Measurements from ENCODE around the gene BHLHA9. TPM values are rescaled to one million over a fixed set of nuclear protein-coding genes. Genes with fewer than 3 reads are reported as not detected.

Gene BHLHA9
- total RNA-seq, 1 experiment from 2014 or later: 0.21 TPM

DNA sequence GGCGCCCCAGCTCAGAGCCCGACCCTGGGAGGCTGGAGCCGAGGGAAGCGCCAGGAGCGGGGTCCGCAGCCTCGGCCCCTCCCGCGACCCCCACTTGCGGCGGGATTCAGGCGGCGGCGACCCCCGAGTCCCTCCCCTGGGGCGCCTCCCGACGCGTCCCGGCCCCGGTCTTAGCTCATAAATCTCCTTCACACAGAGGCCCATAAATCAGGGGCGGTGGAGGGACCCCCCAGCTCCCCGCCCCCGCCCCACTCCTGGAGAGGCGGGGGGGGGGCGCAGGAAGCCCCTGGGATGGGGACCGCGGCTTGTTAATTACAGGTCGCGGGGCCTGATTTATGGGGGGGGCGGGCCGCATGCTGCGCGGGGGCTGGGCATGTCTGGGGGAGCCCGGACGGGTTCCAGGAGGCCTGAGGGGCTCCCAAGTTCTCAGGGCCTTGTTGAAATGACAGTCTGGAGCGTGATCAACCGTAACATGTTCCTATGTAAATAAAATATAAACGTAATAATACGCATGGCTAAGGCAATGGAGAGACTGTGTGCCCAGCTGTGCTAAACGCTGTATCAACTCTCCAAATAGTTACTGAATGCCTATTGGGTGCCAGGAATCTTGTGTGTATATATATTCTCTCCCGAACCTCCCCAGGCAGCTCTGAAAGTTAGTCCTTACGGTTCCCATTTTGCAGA, 10.0 kb upstream of the BHLHA9 start:
- H3K4me1 ChIP-seq (ENCODE audit: control insufficient read depth, insufficient read depth, low read length): no peaks in the 10 kb centered on the region
- no peak overlapping the region; the same call in 1 of the 2 replicates for H3K27ac ChIP-seq (ENCODE audit: low read length)
- POLR2A ChIA-PET: interaction anchor here (0.6 kb wide), 2 partner anchors 22 to 1647 kb away, joined by 3 read pairs; no protein-coding TSS in a partner anchor
- peak overlapping the region; percentile 55 to 76 for H3K4me3 ChIP-seq (ENCODE audit: low read depth in 2 of 2, low read length in 2 of 2)
- BruUV-seq (replicated peaks): no TSS peak
- TF ChIP-seq SIN3A (IDR thresholded peaks at IDR 0.05; ENCODE audit: borderline replicate concordance, insufficient read depth, low read depth, low read length) (no peak), POLR2AphosphoS5 (IDR thresholded peaks at IDR 0.05; ENCODE audit: low read depth, low read length) (no peak), CTCF (IDR thresholded peaks at IDR 0.05) (no peak), TCF7L2 (IDR thresholded peaks at IDR 0.05; ENCODE audit: low read depth, low read length) (no peak)
- TF ChIP-seq, protein P1, sequence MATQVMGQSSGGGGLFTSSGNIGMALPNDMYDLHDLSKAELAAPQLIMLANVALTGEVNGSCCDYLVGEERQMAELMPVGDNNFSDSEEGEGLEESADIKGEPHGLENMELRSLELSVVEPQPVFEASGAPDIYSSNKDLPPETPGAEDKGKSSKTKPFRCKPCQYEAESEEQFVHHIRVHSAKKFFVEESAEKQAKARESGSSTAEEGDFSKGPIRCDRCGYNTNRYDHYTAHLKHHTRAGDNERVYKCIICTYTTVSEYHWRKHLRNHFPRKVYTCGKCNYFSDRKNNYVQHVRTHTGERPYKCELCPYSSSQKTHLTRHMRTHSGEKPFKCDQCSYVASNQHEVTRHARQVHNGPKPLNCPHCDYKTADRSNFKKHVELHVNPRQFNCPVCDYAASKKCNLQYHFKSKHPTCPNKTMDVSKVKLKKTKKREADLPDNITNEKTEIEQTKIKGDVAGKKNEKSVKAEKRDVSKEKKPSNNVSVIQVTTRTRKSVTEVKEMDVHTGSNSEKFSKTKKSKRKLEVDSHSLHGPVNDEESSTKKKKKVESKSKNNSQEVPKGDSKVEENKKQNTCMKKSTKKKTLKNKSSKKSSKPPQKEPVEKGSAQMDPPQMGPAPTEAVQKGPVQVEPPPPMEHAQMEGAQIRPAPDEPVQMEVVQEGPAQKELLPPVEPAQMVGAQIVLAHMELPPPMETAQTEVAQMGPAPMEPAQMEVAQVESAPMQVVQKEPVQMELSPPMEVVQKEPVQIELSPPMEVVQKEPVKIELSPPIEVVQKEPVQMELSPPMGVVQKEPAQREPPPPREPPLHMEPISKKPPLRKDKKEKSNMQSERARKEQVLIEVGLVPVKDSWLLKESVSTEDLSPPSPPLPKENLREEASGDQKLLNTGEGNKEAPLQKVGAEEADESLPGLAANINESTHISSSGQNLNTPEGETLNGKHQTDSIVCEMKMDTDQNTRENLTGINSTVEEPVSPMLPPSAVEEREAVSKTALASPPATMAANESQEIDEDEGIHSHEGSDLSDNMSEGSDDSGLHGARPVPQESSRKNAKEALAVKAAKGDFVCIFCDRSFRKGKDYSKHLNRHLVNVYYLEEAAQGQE (IDR thresholded peaks at IDR 0.05; ENCODE audit: insufficient read depth in 1 of 2, low read depth in 2 of 2, low read length in 1 of 2): no peak
- H3K9me3 ChIP-seq (ENCODE audit: control insufficient read depth, insufficient read depth, low read depth, low read length): no peaks in the 10 kb centered on the region
- H3K27me3 ChIP-seq (ENCODE audit: control insufficient read depth, insufficient read depth, low read length): no peaks in the 10 kb centered on the region
- in situ Hi-C loops (cut with HindIII; ENCODE audit: low pct_unique_long_range_greater_than_20kb, low sequenced_read_pairs): no loop called here
- no peaks in the 10 kb centered on the region for H3K36me3 ChIP-seq (ENCODE audit: control insufficient read depth, insufficient read depth, low read length)
- CTCF ChIA-PET: interaction anchor here (0.7 kb wide), 1 partner anchor 256 kb away, joined by 3 read pairs; no protein-coding TSS in a partner anchor
- ATAC-seq (peak; percentile 43; the same call in 1 of the 2 replicates), DNase-seq (ENCODE audit: low read depth, low spot score) (no peak)
- intact Hi-C loops (cut with micrococcal nuclease; ENCODE audit: unreplicated experiment): no loop called here

DNA sequence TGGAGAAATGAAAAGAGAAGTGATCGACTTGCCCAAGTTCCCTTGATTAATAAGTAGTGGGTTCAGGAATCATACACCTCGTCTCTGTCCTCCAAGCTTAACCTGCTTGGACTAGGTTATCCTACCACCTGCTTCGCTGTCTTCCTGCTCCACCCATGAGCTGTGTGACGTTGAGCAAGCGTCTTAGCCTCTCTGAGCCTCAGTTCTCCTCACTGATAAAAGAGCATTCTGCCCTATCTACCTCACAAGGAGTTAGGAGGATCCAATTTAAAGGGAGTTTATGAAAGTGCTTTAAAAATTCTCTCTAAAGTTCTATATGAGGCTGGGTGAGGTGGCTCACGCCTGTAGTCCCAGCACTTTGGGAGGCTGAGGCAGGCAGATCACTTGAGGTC, 9.5 kb upstream of the BHLHA9 start:
- Histone ChIP-seq H3K36me3 (ENCODE audit: control insufficient read depth, insufficient read depth, low read length) (no peaks in the 10 kb centered on the region), H3K4me3 (ENCODE audit: low read depth in 2 of 2, low read length in 2 of 2) (no peak overlapping the region), H3K4me1 (ENCODE audit: control insufficient read depth, insufficient read depth, low read length) (no peaks in the 10 kb centered on the region), H3K27ac (ENCODE audit: low read length) (no peak overlapping the region), H3K9me3 (ENCODE audit: control insufficient read depth, insufficient read depth, low read depth, low read length) (no peaks in the 10 kb centered on the region), H3K27me3 (ENCODE audit: control insufficient read depth, insufficient read depth, low read length) (no peaks in the 10 kb centered on the region)
- BruUV-seq (replicated peaks): no TSS peak
- ChIA-PET POLR2A (no interaction called here), CTCF (no interaction called here)
- DNase-seq (ENCODE audit: low read depth, low spot score) (no peak), ATAC-seq (no peak)
- in situ Hi-C loops (cut with HindIII; ENCODE audit: low pct_unique_long_range_greater_than_20kb, low sequenced_read_pairs): no loop called here
- intact Hi-C loops (cut with micrococcal nuclease; ENCODE audit: unreplicated experiment): no loop called here
- TF ChIP-seq CTCF (IDR thresholded peaks at IDR 0.05) (no peak), POLR2AphosphoS5 (IDR thresholded peaks at IDR 0.05; ENCODE audit: low read depth, low read length) (no peak), TCF7L2 (IDR thresholded peaks at IDR 0.05; ENCODE audit: low read depth, low read length) (no peak), SIN3A (IDR thresholded peaks at IDR 0.05; ENCODE audit: borderline replicate concordance, insufficient read depth, low read depth, low read length) (no peak)
- TF ChIP-seq, protein P1 (IDR thresholded peaks at IDR 0.05; ENCODE audit: insufficient read depth in 1 of 2, low read depth in 2 of 2, low read length in 1 of 2): no peak

Data from Panc1 (cell line).